Activated CD8-positive, alpha-beta memory T cell treated with anti-CD3 and anti-CD28 coated beads, Interleukin-2, amount 50 U/mL, for 48 hours (primary cell): ENCODE measurements around the gene VAPB.

ENCODE experiments used
- DNase-seq: peaks from one replicate; pipeline ENCODE4 v3.0.0-alpha.2; 2020

VAPB gene

GRCh38 chr20:58438970-58439808 lies 50.2 kb downstream of the VAPB start:
- DNase-seq: no peak

- DNase-seq: no peak
Measured at GRCh38 chr20:58440021-58440767, 51.2 kb downstream of the VAPB start.

GRCh38 chr20:58441723-58442122 lies 52.7 kb downstream of the VAPB start:
- DNase-seq: no peak

- DNase-seq: no peak
Measured at GRCh38 chr20:58444746-58445255, 55.8 kb downstream of the VAPB start.

GRCh38 chr20:58446264-58446959 lies 57.4 kb downstream of the VAPB start:
- no peak for DNase-seq

- DNase-seq: no peak
Measured at GRCh38 chr20:58446960-58447265, 57.9 kb downstream of the VAPB start.

- no peak for DNase-seq
Measured at GRCh38 chr20:58447511-58448391, 58.7 kb downstream of the VAPB start.

- DNase-seq: no peak
Measured at GRCh38 chr20:58448958-58449357, 59.9 kb downstream of the VAPB start.

GRCh38 chr20:58449681-58450221 lies 60.7 kb downstream of the VAPB start:
- no peak for DNase-seq

- DNase-seq: no peak
Measured at GRCh38 chr20:58450254-58450653, 61.2 kb downstream of the VAPB start.

GRCh38 chr20:58452667-58453255 lies 63.7 kb downstream of the VAPB start:
- no peak for DNase-seq

- DNase-seq: no peak
Measured at GRCh38 chr20:58453391-58453790, 64.4 kb downstream of the VAPB start.

- DNase-seq: no peak
Measured at GRCh38 chr20:58454460-58454859, 65.4 kb downstream of the VAPB start.

- no peak for DNase-seq
Measured at GRCh38 chr20:58457083-58457695, 68.2 kb downstream of the VAPB start.

- no peak for DNase-seq
Measured at GRCh38 chr20:58458342-58459057, 69.5 kb downstream of the VAPB start.

- DNase-seq: no peak
Measured at GRCh38 chr20:58459058-58459750, 70.2 kb downstream of the VAPB start.

- no peak for DNase-seq
Measured at GRCh38 chr20:58461104-58461503, 72.1 kb downstream of the VAPB start.

GRCh38 chr20:58461899-58462298 lies 72.9 kb downstream of the VAPB start:
- DNase-seq: no peak

- DNase-seq: no peak
Measured at GRCh38 chr20:58463256-58463655, 74.2 kb downstream of the VAPB start.

- DNase-seq: no peak
Measured at GRCh38 chr20:58464838-58465237, 75.8 kb downstream of the VAPB start.
